T-helper 1 cell (primary cell): ENCODE measurements around the gene CHAD.

Experiments
- DNase-seq, 5 donors: peaks; one replicate each; pipeline ENCODE4 v3.0.0-alpha.2; 2012 to 2020
- total RNA-seq, 4 donors: gene quantifications; one replicate each; lab custom pipeline; 2026; lab: John Stamatoyannopoulos, UW

Gene CHAD, protein sequence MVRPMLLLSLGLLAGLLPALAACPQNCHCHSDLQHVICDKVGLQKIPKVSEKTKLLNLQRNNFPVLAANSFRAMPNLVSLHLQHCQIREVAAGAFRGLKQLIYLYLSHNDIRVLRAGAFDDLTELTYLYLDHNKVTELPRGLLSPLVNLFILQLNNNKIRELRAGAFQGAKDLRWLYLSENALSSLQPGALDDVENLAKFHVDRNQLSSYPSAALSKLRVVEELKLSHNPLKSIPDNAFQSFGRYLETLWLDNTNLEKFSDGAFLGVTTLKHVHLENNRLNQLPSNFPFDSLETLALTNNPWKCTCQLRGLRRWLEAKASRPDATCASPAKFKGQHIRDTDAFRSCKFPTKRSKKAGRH
- total RNA-seq: 0 reads per million in 4 donors

DNA sequence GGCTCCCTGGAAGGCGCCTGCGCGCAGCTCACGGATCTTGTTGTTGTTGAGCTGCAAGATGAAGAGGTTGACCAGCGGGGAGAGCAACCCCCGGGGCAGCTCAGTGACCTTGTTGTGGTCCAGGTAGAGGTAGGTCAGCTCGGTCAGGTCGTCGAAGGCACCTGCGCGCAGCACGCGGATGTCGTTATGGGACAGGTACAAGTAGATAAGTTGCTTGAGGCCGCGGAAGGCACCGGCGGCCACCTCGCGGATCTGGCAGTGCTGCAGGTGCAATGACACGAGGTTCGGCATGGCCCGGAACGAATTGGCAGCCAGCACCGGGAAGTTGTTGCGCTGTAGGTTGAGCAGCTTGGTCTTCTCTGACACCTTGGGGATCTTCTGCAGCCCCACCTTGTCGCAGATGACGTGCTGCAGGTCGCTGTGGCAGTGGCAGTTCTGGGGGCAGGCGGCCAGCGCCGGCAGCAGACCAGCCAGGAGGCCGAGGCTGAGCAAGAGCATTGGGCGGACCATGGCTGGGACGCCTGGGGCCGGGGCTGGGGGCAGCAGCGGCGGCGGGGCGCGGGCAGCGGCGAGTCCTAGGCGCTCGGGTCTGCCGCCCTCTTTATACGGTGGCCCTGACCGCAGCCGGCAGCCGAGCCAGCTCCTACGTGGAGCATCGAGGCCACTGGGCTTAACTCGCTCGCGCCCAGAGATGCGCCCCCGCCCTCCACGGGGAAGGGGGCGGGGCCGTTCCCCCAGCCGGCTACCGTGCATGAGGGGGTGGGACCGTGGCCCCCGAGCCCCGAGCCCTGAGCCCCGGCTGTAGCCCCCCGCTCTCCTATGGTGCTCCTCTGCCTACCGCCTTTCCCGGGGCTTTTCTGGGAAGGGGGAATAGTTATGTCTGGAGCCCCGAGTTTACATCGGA is at the start of gene CHAD:
CHAD (minus strand) TSS at position 577 of the 904 bp plus-strand sequence; CDS start at position 510, 67 bp downstream.
- no peak for DNase-seq

DNA sequence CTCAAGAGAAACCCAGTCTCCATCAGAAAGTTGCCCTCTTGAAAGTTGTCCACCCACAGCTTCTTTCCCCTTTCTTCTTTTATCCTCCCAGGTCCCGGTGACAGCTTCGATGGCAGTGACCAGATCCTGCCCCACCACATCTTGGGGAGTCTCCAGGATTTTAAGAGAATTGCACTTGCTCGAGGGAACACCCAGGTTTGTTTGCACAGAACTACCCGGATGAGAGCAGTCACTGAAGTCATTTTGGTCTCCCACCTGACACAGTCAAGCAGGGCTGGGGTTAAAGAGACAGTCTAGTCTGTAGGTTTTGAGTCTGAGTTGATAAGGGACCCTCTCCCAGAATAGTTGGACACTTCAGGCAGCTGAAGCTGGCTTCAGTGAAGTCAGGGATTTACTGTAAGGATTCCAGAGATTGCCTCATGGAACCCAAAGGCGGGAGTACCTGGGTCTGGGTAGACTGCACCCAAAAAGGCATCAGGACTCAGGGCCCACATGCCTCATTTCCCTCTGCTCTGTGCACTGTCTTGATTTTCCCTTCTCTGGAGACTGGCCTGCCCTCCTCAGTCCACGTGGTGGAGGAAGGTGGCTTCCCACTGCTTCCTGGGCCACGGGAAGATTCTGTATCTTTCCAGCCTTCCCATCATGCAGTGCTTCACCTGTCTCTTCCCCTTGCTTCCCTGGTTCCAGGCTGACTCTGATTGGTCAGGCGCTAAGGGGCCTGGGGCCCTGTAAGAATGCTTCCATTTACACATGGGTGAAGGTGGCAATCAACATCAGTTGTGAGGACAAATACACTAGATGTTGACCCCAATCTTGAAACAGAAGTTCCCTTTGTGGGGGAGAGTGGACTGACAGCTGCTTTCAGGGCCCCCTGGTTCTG is 49.1 kb upstream of the CHAD start:
- no peak for DNase-seq

DNA sequence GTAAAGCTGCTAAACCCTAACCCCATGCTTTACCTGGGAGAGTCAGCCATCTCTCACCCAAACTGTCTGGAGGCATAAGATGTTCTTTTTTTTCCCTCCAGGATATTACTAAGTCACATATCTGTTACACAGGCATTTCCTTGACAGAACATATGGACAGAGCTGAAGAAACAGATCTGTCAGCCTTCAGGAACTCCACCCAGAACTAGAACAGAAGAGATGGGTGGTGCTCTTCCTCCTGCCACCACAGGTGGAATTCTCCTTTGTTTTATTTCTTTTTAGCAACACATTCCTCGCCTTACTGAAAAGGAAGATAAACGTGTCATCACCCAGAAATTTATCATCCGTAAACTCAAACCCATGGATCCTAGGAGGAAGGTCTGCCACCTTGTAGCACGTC is 48.3 kb upstream of the CHAD start:
- DNase-seq: no peak

GRCh38 chr17:50514936-50515702 is 46.4 kb upstream of the CHAD start:
- DNase-seq: no peak

- DNase-seq: no peak
Measured at GRCh38 chr17:50514388-50514787, 45.7 kb upstream of the CHAD start.

DNA sequence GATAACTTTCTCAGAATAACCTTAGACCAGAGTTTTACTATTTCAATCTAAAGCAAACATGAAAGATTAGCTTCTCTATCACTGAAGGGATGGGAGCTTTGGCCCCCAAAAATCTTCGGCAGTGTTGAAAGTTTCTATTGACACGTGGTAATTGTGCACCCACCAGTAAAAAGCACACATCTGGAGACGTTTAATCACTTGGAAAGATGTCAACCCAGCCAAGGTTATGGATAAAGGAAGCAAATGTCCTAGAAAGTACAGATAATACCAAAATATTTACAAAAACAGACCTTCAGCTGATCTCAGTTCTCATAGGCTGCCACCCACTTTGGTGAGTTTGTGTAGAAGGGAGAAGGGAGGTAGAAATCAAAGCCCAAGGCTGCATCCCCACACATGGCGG is 44.8 kb upstream of the CHAD start:
- DNase-seq: no peak

GRCh38 chr17:50511058-50511457 is 42.4 kb upstream of the CHAD start:
- peak in 2 of 5 donors; percentile 27 to 89 for DNase-seq

DNA sequence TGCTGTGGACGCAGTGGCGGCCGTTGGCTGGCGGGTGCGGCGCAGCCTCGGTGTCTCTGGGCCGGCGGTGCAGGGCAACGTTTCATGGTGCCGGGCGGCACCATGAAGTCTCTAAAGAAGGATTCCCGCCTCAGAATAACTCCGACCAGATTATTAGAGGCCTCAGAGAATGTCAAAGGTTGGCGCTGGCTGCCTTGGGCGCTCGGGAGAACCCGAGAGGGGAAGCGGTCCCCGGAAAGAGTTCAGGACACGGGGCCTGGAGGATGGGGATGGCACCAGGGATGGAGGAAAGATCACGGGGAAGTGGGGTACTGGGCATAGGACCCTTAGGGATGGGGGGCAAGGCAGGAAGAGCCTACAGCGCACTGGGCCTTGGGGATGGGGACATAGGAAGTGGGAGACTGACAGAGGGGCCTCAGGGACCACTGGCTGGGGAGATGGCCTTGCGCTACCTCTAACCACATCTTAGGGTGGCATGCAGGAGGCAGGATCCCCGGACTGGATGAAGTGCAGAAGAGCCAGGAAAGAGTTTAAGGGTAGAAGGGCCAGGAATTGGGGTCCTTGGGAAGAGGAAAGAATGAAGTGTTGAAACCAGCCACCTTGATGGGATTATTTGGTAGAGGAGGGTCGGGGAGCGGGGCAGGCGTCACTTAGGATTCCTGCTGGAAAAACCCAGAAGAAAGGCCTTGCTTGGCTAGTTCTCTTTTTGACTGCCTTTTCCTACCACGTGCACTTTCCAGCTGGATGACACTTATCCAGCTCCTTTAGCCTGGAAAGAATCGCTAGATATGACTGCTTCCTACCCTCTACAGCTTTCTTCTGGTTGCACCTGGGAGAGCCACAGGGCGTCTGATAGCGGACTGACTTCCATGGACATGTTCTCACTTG is 40.1 kb upstream of the CHAD start:
- DNase-seq: no peak

GRCh38 chr17:50507871-50508572 is 39.3 kb upstream of the CHAD start, which contains the start of gene MYCBPAP:
Gene MYCBPAP, plus strand, starts transcription at chr17:50508439. Its CDS starts 236 bp downstream, at chr17:50508675.
- peak; percentile 62 to 86 (median 73) for DNase-seq

- DNase-seq: no peak
Measured at GRCh38 chr17:50506298-50506697, 37.6 kb upstream of the CHAD start.

- DNase-seq: no peak
Measured at GRCh38 chr17:50505591-50506130, 37.0 kb upstream of the CHAD start.

GRCh38 chr17:50502301-50502990 is 33.8 kb upstream of the CHAD start:
- no peak for DNase-seq

DNA sequence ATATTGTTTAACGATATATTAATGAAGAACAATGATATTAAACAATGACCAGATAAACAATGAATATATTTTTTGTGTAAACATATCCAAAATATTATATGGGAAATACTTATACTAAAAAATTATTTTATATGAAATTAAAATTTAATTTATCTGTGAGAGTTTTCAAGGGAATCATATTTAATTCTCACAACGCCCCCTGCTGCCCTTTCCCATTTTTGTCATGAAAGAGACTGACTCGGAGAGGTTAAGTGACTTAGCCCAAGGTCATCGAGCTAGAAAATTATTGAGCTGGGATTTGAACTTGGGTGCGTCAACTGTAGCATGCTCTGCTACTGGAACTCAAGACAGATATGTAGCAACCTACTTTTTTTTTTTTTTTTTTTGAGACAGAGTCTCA is 32.4 kb upstream of the CHAD start:
- no peak for DNase-seq

DNA sequence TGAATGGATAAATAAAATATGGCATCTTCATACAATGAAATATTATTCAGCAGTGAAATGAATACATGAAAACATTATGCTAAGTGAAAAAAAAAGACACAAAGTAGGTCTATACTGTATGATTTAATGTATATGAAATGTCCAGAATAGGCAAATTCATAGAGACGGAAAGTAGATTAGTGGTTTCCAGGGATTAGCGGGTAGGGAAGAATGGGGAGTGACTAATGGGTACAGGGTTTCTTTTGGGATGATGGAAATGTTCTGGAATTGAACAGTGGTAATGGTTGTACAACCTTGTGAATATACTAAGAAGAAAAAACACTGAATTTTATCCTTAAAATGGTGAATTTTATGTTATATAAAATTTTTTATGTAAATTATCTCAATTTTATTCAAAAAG is 31.0 kb upstream of the CHAD start:
- no peak for DNase-seq

DNA sequence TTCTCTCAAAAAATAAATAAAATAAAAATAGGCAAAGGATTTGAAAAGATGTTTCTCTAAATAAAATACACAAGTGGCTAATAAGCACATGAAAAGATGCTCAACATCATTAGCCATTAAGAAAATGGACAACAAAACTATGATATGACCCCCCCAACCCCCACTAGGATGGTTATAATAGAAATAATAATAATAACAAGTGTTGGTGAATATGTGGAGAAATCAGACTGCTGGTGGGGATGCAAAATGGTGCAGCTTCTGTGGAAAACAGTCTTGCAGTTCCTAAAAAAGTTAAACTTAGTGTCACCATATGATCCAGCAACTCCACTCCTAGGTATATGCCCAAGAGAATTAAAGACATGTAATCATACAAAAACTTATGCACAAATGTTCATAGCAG is 30.6 kb upstream of the CHAD start:
- no peak for DNase-seq

GRCh38 chr17:50498021-50498874 is 29.6 kb upstream of the CHAD start:
- DNase-seq: no peak

DNA sequence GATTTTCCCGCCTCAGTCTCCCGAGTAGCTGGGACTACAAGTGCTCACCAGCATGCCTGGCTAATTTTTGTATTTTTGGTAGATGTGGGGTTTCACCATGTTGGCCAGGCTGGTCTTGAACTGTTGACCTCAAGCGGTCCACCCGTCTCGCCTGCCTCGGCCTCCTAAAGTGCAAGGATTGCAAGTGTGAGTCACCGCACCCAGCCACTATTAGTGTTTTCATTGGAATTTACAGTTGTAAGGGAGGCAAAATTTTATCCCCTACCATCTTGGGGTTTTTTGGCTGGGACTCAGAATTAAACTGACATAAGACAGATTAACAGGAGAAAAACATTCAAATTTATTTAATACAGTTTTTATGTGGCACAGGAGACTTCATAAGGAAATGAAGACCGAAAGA is 27.2 kb upstream of the CHAD start:
- no peak for DNase-seq

GRCh38 chr17:50495217-50495823 is 26.6 kb upstream of the CHAD start:
- no peak for DNase-seq
